ENCODE results near the gene ATP8B3.

ATP8B3 gene

DNA sequence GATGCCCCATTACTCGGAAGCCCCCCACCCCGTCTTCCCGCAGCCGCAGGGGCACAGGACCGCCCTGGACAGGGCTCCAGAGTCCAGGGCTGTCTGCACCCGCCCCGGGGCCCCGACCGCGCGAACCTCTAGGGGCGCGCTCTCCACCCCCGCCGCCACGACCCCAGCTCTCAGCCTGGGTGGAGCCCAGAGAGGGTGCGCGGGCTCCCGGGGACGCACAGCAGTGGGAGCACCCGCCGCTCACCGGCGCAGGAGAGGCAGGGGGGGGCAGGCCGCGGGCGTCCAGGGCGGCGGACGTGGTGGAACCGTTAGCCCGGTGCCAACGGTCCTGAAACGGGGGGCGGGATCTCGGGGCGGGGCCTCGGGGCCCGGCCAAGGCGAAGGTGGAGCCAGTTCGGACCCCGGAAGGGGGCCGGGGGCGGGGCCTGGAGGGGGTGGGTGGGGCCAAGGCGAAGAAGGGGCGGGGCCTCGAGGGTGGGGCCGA, at the start of gene ATP8B3:
TSS of gene ATP8B3 (minus strand) at position 335 of the 484 bp plus-strand sequence. CDS start 540 bp downstream, outside the sequence.
- no peak for TF ChIP-seq CTCF (IDR thresholded peaks at IDR 0.05)

DNA sequence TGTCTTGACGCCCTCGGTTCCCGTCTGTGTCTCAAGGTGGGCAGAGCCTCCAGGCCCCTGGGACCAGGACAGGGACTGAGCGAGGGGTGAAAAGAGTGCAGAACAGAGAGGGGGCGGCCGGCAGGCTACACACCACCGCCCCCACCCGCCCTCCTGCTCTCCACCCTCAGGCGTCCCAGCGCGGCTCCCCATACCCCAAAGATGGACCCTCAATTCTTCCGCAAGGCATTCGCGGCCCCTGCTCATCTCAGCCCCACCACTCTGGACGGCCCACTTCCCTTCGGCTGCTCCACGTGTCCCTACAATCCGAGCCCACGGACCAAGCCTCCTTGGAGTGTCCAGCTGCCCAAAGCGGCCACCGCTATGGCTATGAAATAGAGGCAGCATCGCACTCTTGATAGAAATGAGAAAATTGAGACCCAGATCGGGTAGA, 49.5 kb upstream of the ATP8B3 start:
- TF ChIP-seq CTCF (IDR thresholded peaks at IDR 0.05), result no peak

- TF ChIP-seq CTCF (IDR thresholded peaks at IDR 0.05), result no peak
These were observed 48.9 kb upstream of the ATP8B3 start for GRCh38 chr19:1860821-1861598.

GRCh38 chr19:1860042-1860775, 48.1 kb upstream of the ATP8B3 start:
- TF ChIP-seq CTCF (IDR thresholded peaks at IDR 0.05), result no peak

GRCh38 chr19:1859331-1859781, 47.3 kb upstream of the ATP8B3 start:
- no peak for TF ChIP-seq CTCF (IDR thresholded peaks at IDR 0.05)

GRCh38 chr19:1858412-1859081, 46.5 kb upstream of the ATP8B3 start:
- no peak for TF ChIP-seq CTCF (IDR thresholded peaks at IDR 0.05)

DNA sequence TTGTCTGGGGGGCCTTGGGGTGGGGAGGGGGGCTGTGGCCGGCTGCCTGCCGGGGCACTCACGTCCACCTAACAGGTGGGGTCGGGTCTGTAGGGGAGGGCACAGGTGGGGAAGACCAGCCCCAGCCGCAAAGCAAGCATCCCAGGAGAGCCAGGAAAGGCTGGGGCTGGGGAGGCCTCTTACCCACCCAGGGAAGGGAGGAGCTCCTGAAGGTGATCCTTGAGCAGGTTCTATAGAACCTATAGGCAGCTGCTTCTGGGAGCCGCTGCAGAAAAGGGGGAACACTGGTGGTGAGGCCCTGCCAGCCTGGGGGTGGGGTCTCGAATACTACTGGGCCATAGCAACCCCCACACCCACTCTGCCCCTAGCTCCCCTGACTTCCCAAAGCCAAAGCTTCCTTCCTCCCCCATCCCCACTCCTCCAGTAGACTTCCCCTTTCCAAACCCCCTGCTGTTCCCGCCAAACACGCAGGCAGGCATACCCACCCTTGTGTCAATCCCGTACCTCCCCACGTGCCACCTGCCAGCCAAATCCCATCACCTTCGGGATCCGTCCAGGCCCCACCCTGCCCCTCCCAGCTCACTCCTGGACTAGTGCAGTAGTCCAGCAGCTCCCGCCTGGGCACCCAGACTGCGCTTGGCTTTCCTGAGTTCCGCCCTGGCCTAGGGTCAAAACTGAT, 45.7 kb upstream of the ATP8B3 start:
- no peak for TF ChIP-seq CTCF (IDR thresholded peaks at IDR 0.05)

All from LNCAP (cell line).